GM12874 (cell line): ENCODE data around the gene MEN1.

Source experiments
- TF ChIP-seq, protein P1 (sequence below): IDR thresholded peaks from 2 replicates; pipeline ENCODE4 v1.5.1; 2011; ENCODE audit warnings: low read depth, mild to moderate bottlenecking, control low read depth, low read length, moderate library complexity; ENCODE audit not compliant: insufficient read depth

The MEN1 gene

DNA sequence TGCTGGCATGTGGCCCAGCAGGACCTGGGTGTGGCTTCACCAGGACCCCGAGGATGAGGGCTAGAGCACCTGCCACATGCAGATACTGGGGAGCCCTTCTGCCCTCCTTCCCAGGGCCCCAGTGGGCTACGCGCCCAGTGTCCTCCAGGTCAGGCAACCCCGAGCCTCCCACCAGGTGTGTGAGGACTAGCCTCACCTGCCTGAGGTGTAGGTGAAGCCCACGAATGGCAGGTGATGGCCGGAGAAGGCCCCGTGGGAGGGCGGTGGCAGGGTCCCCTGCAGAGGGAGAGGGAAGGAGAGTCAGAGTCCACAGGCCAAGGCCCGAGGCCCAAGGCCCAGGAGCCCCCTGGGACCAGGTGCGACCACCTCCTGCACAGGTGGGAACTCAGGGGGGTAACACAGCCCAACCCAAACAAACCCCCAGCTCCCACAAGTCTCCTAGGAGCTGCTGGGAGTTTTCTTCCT, 27.6 kb upstream of the MEN1 start:
- TF ChIP-seq, protein P1, sequence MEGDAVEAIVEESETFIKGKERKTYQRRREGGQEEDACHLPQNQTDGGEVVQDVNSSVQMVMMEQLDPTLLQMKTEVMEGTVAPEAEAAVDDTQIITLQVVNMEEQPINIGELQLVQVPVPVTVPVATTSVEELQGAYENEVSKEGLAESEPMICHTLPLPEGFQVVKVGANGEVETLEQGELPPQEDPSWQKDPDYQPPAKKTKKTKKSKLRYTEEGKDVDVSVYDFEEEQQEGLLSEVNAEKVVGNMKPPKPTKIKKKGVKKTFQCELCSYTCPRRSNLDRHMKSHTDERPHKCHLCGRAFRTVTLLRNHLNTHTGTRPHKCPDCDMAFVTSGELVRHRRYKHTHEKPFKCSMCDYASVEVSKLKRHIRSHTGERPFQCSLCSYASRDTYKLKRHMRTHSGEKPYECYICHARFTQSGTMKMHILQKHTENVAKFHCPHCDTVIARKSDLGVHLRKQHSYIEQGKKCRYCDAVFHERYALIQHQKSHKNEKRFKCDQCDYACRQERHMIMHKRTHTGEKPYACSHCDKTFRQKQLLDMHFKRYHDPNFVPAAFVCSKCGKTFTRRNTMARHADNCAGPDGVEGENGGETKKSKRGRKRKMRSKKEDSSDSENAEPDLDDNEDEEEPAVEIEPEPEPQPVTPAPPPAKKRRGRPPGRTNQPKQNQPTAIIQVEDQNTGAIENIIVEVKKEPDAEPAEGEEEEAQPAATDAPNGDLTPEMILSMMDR = no peak

DNA sequence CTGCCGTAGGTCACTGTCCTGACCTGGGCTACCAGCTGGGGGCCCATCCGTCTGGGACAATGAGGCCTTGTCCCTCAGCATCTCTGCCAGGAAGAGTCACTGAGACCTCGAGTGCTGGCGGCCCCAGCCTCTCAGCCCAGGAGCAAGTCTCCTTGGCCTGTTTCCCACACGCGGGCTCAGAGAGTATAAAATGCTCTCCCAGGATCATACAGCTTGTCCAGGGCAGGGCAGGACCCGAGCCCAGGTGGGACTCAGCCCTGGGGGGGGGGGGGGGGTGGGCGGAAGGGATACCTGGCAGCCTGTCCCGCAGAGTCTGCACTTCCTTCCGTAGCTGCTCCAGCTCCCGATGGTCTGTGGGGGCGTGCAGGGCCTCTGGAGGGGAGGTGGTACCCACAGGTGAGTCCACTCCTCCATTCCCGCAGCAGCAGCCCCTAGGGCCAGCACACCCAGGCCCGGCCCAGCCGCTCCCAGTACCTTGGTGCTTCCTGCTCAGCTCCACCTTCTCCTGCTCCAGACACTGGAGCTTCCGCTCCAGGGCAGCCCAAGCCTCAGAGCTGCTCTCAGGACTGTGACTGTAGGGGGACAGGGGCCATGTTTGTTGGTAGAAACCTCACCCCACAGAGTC, 26.2 kb upstream of the MEN1 start:
- TF ChIP-seq, protein P1 = no peak

DNA sequence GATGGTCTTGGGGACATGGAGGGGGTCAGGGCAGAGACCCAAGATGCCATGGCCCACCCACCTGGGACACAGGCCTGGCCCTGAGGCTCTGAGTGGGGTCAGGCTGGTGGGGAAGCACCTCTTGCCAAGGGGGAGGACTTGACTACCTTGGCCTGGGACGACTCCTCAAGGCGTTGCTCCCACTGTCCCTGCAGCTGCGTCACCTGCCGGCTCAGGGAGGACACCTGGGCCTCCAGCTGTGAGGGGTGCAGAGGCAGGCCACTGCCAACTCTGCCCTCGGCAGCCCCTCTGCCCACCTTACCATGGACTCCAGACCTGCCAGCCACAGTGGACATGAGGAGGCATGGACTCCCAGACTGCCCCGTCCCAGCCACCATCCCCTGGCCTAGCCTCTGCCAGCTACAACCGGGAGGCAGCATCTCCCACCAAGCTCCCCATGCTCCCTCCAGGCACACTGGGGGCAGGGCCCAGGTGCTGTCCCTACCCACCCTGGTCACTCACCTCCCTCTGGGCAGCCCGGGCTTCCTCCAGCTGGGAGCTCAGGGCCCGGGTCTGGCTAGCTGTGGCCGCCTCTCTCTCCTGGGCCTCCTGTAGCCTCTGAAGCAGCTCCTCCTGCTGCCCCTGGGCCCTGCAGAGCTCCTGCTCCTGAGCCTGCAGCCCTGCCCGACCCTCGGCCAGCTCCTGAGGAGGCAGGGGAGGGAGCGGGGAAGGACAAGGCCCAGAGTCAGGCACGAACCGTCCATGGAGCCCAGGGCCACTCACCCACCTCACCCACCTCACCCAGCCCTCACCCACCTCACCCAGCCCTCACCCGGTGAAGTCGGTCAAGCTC, 25.5 kb upstream of the MEN1 start:
- TF ChIP-seq, protein P1 = no peak

DNA sequence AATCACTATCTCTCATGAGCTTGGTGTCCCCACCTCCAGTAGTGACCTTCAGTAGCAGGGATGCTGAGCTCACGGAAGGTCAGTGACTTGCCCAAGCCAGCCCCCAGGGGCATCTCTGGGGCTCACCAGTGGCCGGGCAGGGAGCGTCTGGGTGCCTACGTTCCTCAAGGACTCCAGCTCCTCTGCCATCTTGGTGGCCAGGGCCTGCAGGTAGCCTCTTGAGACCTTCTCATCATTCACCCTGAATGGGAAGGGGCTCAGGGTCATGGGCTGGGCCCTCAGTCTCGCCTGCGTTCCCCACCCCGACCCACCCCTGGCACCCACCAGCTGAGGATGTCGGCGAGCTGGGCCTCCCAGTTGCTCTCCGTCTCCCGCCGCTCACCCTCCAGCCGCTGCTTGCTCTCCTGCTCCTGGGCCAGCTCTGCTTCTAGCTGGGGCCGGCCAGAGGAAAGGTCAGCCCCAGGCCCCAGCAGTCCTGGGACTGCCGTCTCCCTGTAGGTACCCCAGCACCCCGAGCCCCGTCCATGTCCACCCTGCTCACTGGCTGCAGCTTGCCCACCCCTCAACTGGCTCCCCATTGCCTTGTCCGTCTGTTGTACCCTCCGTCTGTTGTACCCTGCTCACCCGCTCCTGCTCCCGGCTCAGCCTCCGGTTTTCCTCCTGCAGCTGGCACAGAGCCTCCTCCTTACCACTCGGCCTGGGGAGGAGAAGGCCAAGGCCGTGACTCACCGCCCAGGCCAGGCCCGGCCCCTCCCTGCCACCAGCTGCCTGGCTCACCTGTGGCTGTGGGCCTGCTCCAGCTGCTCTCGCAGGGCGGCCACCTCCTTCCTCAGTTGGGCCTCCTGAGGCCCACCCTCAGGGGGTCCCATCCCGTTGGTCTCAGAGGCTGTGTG, 24.6 kb upstream of the MEN1 start:
- TF ChIP-seq, protein P1 = no peak

DNA sequence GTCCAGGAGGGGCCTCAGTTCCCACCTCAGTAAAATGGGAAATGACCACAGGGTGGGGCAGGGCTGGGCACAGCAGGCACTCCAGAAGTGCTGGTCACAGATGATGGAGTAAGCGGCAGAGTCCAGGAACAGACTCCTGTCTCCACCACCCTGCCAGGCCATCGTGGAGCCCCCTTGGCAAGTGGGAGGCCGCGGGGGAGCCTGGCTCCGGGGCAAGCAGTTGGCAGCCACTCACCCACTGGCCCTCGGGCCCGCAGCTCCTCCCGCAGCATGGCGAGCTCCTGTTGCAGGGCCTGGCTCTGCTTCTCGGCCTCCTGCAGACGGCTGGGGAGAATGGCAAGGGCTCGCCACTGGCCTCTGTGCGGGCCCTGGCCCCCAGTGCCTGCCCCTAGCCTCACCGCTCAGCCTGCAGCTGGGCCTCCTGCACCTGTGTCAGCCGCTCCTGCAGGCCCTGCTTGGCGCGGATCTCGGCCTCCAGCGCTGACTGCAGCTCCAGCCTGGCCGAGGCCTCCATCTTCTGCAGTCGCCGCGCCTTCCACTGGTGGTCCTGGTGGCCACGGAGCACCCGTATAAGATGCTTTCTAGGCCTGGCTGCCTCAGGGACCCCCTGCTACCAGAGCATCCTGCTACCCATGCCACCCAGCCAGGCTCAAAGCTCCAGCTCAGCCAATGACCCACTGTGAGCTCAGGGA, 23.8 kb upstream of the MEN1 start:
- TF ChIP-seq, protein P1 = no peak

DNA sequence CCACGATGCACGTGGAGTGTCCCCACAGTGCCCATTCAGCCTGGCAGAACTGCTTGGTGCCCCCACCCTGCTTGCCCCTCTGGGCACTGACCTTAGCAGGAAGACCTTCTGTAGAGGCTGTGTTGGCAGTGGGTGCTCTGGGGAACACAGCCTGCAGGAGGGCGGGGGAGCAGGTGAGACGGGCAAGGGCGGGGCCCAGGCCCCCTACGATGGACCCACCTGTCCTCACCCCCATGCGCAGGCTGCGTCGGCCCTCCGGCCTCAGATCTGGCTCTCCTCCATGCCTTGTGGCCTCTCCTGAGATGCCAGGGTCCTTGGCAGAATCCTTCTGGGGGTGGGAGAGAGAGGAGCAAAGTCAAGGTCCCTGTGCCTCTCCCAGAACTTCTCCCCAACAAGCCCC, 23.2 kb upstream of the MEN1 start:
- TF ChIP-seq, protein P1 = no peak
